ENCODE measurements around the gene MPHOSPH9.

Gene MPHOSPH9

GRCh38 chr12:123152833-123153232, 80.1 kb downstream of the MPHOSPH9 start:
- H3K9ac ChIP-seq (ENCODE audit: low read length), result no peak overlapping the region
- peaks cover 4% of the 10 kb centered on the region; the same call in 1 of the 2 replicates for H3K4me1 ChIP-seq (ENCODE audit: low read length)
- H3K4me2 ChIP-seq (ENCODE audit: low read length), result no peak overlapping the region
- H3K9me3 ChIP-seq (ENCODE audit: insufficient read depth, low read length), result no peaks in the 10 kb centered on the region
- peaks cover 13% of the 10 kb centered on the region for H3K36me3 ChIP-seq (replicated peaks; ENCODE audit: low read depth, low read length)
- TF ChIP-seq CTCF (IDR thresholded peaks at IDR 0.05; ENCODE audit: low read depth, low read length), result no peak
- TF ChIP-seq EZH2phosphoT487 (IDR thresholded peaks at IDR 0.05; ENCODE audit: low read depth), result no peak
- no peak overlapping the region for H3K27ac ChIP-seq (ENCODE audit: low read length)
- H3K79me2 ChIP-seq (ENCODE audit: low read length), result no peaks in the 10 kb centered on the region
- no peak overlapping the region for H2AFZ ChIP-seq (ENCODE audit: low read depth, low read length)
- no peaks in the 10 kb centered on the region for H4K20me1 ChIP-seq (ENCODE audit: insufficient read depth, low read length)
- H3K4me3 ChIP-seq (ENCODE audit: low read length), result no peak overlapping the region
- 0 out of 2 replicates have a peak, but pooled peaks cover 5% of the 10 kb centered on the region for H3K27me3 ChIP-seq (ENCODE audit: low read depth, low read length)

- Histone ChIP-seq H3K36me3 (replicated peaks; ENCODE audit: low read depth, low read length) (peaks cover 13% of the 10 kb centered on the region), H3K4me3 (ENCODE audit: low read length) (peak overlapping the region; percentile 96), H3K27me3 (ENCODE audit: low read depth, low read length) (0 out of 2 replicates have a peak, but pooled peaks cover 5% of the 10 kb centered on the region), H3K9ac (ENCODE audit: low read length) (peak overlapping the region; percentile 65), H3K27ac (ENCODE audit: low read length) (no peak overlapping the region), H3K79me2 (ENCODE audit: low read length) (no peaks in the 10 kb centered on the region), H3K9me3 (ENCODE audit: insufficient read depth, low read length) (no peaks in the 10 kb centered on the region), H3K4me1 (ENCODE audit: low read length) (peaks cover 4% of the 10 kb centered on the region; the same call in 1 of the 2 replicates), H4K20me1 (ENCODE audit: insufficient read depth, low read length) (no peaks in the 10 kb centered on the region), H3K4me2 (ENCODE audit: low read length) (peak overlapping the region; percentile 92), H2AFZ (ENCODE audit: low read depth, low read length) (peak overlapping the region; percentile 94; the same call in 1 of the 2 replicates)
- TF ChIP-seq CTCF (IDR thresholded peaks at IDR 0.05; ENCODE audit: low read depth, low read length) (no peak), EZH2phosphoT487 (IDR thresholded peaks at IDR 0.05; ENCODE audit: low read depth) (no peak)
These were observed 81.2 kb downstream of the MPHOSPH9 start for GRCh38 chr12:123151457-123152454.

- peak within 1 kb of the TSS; percentile 98 for H3K4me2 ChIP-seq (ENCODE audit: low read length)
- 0 out of 2 replicates have a peak, but pooled peaks cover 5% of the 10 kb centered on the region for H3K27me3 ChIP-seq (ENCODE audit: low read depth, low read length)
- H3K27ac ChIP-seq (ENCODE audit: low read length), result no peak within 1 kb of the TSS
- H2AFZ ChIP-seq (ENCODE audit: low read depth, low read length), result peak within 1 kb of the TSS; percentile 94; the same call in 1 of the 2 replicates
- H3K9ac ChIP-seq (ENCODE audit: low read length), result peak within 1 kb of the TSS; percentile 65
- peaks cover 10% of the 10 kb centered on the region for H3K36me3 ChIP-seq (replicated peaks; ENCODE audit: low read depth, low read length)
- no peaks in the 10 kb centered on the region for H3K79me2 ChIP-seq (ENCODE audit: low read length)
- H3K9me3 ChIP-seq (ENCODE audit: insufficient read depth, low read length), result no peaks in the 10 kb centered on the region
- no peaks in the 10 kb centered on the region for H4K20me1 ChIP-seq (ENCODE audit: insufficient read depth, low read length)
- peaks cover 4% of the 10 kb centered on the region; the same call in 1 of the 2 replicates for H3K4me1 ChIP-seq (ENCODE audit: low read length)
- TF ChIP-seq CTCF (IDR thresholded peaks at IDR 0.05; ENCODE audit: low read depth, low read length), result no peak
- TF ChIP-seq EZH2phosphoT487 (IDR thresholded peaks at IDR 0.05; ENCODE audit: low read depth), result no peak
- peak within 1 kb of the TSS; percentile 96 for H3K4me3 ChIP-seq (ENCODE audit: low read length)
These were observed 82.0 kb downstream of the MPHOSPH9 start, which contains the start of gene PITPNM2 for GRCh38 chr12:123150744-123151456. PITPNM2 (minus strand) TSS chr12:123151090; CDS start chr12:123034590, 116,500 bp downstream.
